HK-2 (cell line): Measurements from ENCODE around the gene REM2.
"Not testable (repeated sequence)": the region's sequence is repeated elsewhere in the genome, so short reads cannot be mapped to it uniquely, and the experiment has no call there.

ENCODE experiments used
- DNase-seq: peaks from one replicate; pipeline ENCODE4 v3.0.0-alpha.2; 2018; ENCODE audit not compliant: unreplicated experiment

The REM2 gene

GRCh38 chr14:22848351-22849164, 34.5 kb upstream of the REM2 start:
- no peak for DNase-seq

- DNase-seq: no peak
These were observed 33.7 kb upstream of the REM2 start for GRCh38 chr14:22849212-22849819.

GRCh38 chr14:22850944-22851764, 31.9 kb upstream of the REM2 start:
- peak; percentile 86 for DNase-seq

GRCh38 chr14:22852178-22852577, 30.8 kb upstream of the REM2 start:
- DNase-seq: not testable (repeated sequence)

GRCh38 chr14:22852599-22852939, 30.5 kb upstream of the REM2 start:
- DNase-seq: no peak

GRCh38 chr14:22852940-22853767, 29.9 kb upstream of the REM2 start:
- DNase-seq: peak; percentile 93

GRCh38 chr14:22854296-22854695, 28.7 kb upstream of the REM2 start:
- DNase-seq: not testable (repeated sequence)

- no peak for DNase-seq
These were observed 27.9 kb upstream of the REM2 start for GRCh38 chr14:22854963-22855724.

GRCh38 chr14:22856428-22856827, 26.6 kb upstream of the REM2 start:
- no peak for DNase-seq

GRCh38 chr14:22860377-22860776, 22.6 kb upstream of the REM2 start:
- DNase-seq: not testable (repeated sequence)

GRCh38 chr14:22861651-22862050, 21.4 kb upstream of the REM2 start:
- no peak for DNase-seq

GRCh38 chr14:22864979-22865378, 18.0 kb upstream of the REM2 start:
- DNase-seq: no peak

GRCh38 chr14:22865424-22866405, 17.3 kb upstream of the REM2 start:
- DNase-seq: no peak

- no peak for DNase-seq
These were observed 16.1 kb upstream of the REM2 start for GRCh38 chr14:22866874-22867273.

- no peak for DNase-seq
These were observed 12.2 kb upstream of the REM2 start for GRCh38 chr14:22870811-22871223.

GRCh38 chr14:22871224-22872032, 11.6 kb upstream of the REM2 start, which contains the start of gene LRP10:
Gene LRP10 (plus strand): TSS chr14:22871740. CDS start chr14:22872304, 564 bp downstream.
- peak; percentile 85 for DNase-seq

GRCh38 chr14:22872033-22872832, 10.8 kb upstream of the REM2 start:
- peak; percentile 89 for DNase-seq
